GM23338 (cell line): Measurements from ENCODE around the gene CABLES2. TPM values are rescaled to one million over a fixed set of nuclear protein-coding genes. Genes with fewer than 3 reads are reported as not detected.

ENCODE experiments used
- ATAC-seq: fragments of 200-7000 bp; cut with Tn5 transposase; 3 replicates; pipeline ENCODE4 v1.9.1; 2020
- DNase-seq: peaks from one replicate; pipeline ENCODE4 v3.0.0-alpha.2; 2015; ENCODE audit warnings: low spot score
- H2AFZ ChIP-seq: fragments of 200-600 bp; sonication (generic); 2 replicates; pipeline ENCODE4 v1.8.0; 2016; ENCODE audit warnings: antibody characterized with exemption, mild to moderate bottlenecking, moderate library complexity
- H3F3A ChIP-seq: fragments of 200-600 bp; sonication (generic); replicated peaks from 2 replicates; pipeline ENCODE4 v1.8.0; 2017; ENCODE audit warnings: antibody characterized with exemption, mixed run types, low read depth
- H3K27ac ChIP-seq: fragments of 200-600 bp; sonication (generic); 2 replicates; pipeline ENCODE4 v1.6.1; 2016; ENCODE audit warnings: low read depth
- H3K27me3 ChIP-seq: fragments of 200-600 bp; sonication (generic); 2 replicates; pipeline ENCODE4 v1.8.0; 2016; ENCODE audit warnings: mild to moderate bottlenecking, mixed run types, moderate library complexity; ENCODE audit not compliant: insufficient read depth
- H3K36me3 ChIP-seq: fragments of 200-600 bp; sonication (generic); 2 replicates; pipeline ENCODE4 v1.8.0; 2016; ENCODE audit warnings: mild to moderate bottlenecking; ENCODE audit not compliant: insufficient read depth
- H3K4me1 ChIP-seq: fragments of 200-600 bp; sonication (generic); 2 replicates; pipeline ENCODE4 v1.8.0; 2016; ENCODE audit warnings: mild to moderate bottlenecking, moderate library complexity; ENCODE audit not compliant: insufficient read depth
- H3K4me2 ChIP-seq: fragments of 200-600 bp; sonication (generic); 2 replicates; pipeline ENCODE4 v1.7.1; 2017; ENCODE audit warnings: mixed run types
- H3K4me3 ChIP-seq: fragments of 200-600 bp; sonication (generic); 2 replicates; pipeline ENCODE4 v1.6.1; 2016; ENCODE audit warnings: mixed run types
- H3K79me2 ChIP-seq: fragments of 200-600 bp; sonication (generic); replicated peaks from 2 replicates; pipeline ENCODE4 v1.8.0; 2017; ENCODE audit warnings: mild to moderate bottlenecking; ENCODE audit not compliant: insufficient read depth
- H3K9me2 ChIP-seq: fragments of 200-600 bp; sonication (generic); 2 replicates; pipeline ENCODE4 v1.8.0; 2017; ENCODE audit not compliant: insufficient read depth
- H4K20me1 ChIP-seq: fragments of 200-600 bp; sonication (generic); replicated peaks from 2 replicates; pipeline ENCODE4 v1.8.0; 2017; ENCODE audit warnings: mild to moderate bottlenecking; ENCODE audit not compliant: insufficient read depth
- H3K27ac Mint-ChIP-seq: 2 replicates; pipeline ENCODE4 v1.8.0; 2020; ENCODE audit warnings: inconsistent platforms, mild to moderate bottlenecking, moderate library complexity, mixed read lengths
- H3K27me3 Mint-ChIP-seq: 3 replicates; pipeline ENCODE4 v1.8.0; 2022; ENCODE audit warnings: low read depth, mild to moderate bottlenecking, moderate library complexity, mixed read lengths, inconsistent platforms; ENCODE audit not compliant: insufficient read depth, poor library complexity
- H3K36me3 Mint-ChIP-seq: 3 replicates; pipeline ENCODE4 v1.8.0; 2021; ENCODE audit warnings: low read depth, mild to moderate bottlenecking, inconsistent platforms, moderate library complexity, mixed read lengths
- H3K4me1 Mint-ChIP-seq: 3 replicates; pipeline ENCODE4 v1.8.0; 2020; ENCODE audit warnings: mild to moderate bottlenecking, inconsistent platforms, mixed read lengths
- H3K4me3 Mint-ChIP-seq: 3 replicates; pipeline ENCODE4 v1.8.0; 2021; ENCODE audit warnings: moderate library complexity, mild to moderate bottlenecking, inconsistent platforms, mixed read lengths
- H3K9me3 Mint-ChIP-seq: 3 replicates; pipeline ENCODE4 v1.8.0; 2020; ENCODE audit warnings: moderate library complexity, mild to moderate bottlenecking, inconsistent platforms, mixed read lengths
- EZH2 ChIP-seq: fragments of 200-600 bp; sonication (generic); IDR thresholded peaks from one replicate; pipeline ENCODE4 v1.8.0; 2017; ENCODE audit warnings: antibody characterized with exemption, mild to moderate bottlenecking, low read depth; ENCODE audit not compliant: unreplicated experiment
- EZH2phosphoT487 ChIP-seq: fragments of 200-600 bp; sonication (generic); IDR thresholded peaks from one replicate; pipeline ENCODE4 v1.8.1; 2018; ENCODE audit warnings: antibody characterized with exemption; ENCODE audit not compliant: unreplicated experiment
- JUNB ChIP-seq: IDR thresholded peaks from one replicate; pipeline ENCODE4 v1.6.1; 2016; ENCODE audit warnings: antibody characterized with exemption; ENCODE audit not compliant: unreplicated experiment
- ZNF331 ChIP-seq: fragments of 250-450 bp; sonication (Bioruptor Pico); IDR thresholded peaks from 2 replicates; pipeline ENCODE4 v1.5.0; 2020; ENCODE audit warnings: low read depth, mild to moderate bottlenecking, moderate library complexity
- polyA plus RNA-seq: library from polyadenylated mRNA; unstranded; fragments of >200 nt; fragmentation: Nextera tagmentation; extraction: Ambion mirVana; gene quantifications from 2 replicates; pipeline ENCODE4 v1.2.1, GENCODE V29; 2016
- total RNA-seq: library from RNA; depleted of rRNA; stranded (reverse); fragments of >200 nt; shearing (Covaris generic); gene quantifications from 2 replicates; pipeline ENCODE4 v1.2.3, GENCODE V29; 2014
- TF ChIP-seq, protein P1 (sequence below): IDR thresholded peaks from one replicate; pipeline ENCODE4 v1.6.1; 2018; ENCODE audit warnings: antibody characterized with exemption; ENCODE audit not compliant: unreplicated experiment
- TF ChIP-seq, protein P2 (sequence below): fragments of 250-450 bp; sonication (Bioruptor Pico); IDR thresholded peaks from 2 replicates; pipeline ENCODE4 v1.5.0; 2020; ENCODE audit warnings: mild to moderate bottlenecking, moderate library complexity

Gene CABLES2
- total and polyA plus RNA-seq, 2 experiments from 2014 or later, result 4.3 to 12.7 TPM

DNA sequence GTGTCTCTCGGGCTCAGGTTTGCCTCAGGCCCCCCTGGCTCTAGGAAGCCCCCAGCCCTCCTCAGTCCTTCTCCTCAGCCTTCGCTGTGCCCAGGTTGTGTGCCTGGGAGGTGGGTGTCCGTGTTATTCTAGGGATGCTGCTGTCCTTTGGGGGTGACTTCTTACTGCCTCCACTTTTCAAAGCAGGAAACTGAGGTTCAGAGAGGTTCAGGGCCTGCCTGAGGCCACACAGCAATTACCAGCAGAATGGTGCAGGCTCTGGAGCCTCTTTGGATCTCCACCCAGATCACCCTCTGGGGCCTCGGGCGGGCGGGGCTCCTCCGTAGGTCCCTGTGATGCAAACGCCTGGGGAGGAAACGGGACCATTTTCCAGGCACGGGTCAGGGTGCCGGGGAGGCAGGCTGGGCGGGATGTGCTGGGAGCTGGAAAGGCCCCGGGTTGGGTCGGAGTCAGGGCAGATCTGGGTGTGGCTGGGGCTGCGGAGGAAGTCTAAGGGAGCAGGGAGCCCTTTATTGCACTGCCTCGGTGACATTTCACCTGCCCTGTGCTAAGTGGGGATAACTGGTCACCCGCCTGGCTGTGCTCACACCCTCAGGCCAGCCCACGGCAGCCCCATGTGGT, 45.5 kb upstream of the CABLES2 start:
- H3K9me2 ChIP-seq, result no peaks in the 10 kb centered on the region
- DNase-seq, result no peak
- H3K4me2 ChIP-seq, result no peak overlapping the region
- 0 out of 2 replicates have a peak, but pooled peaks cover 2% of the 10 kb centered on the region for H3F3A ChIP-seq
- H4K20me1 ChIP-seq, result no peaks in the 10 kb centered on the region
- H3K27me3 Mint-ChIP-seq, result peaks cover 8% of the 10 kb centered on the region
- H2AFZ ChIP-seq, result no peak overlapping the region
- no peaks in the 10 kb centered on the region for H3K36me3 Mint-ChIP-seq
- no peaks in the 10 kb centered on the region for H3K4me1 ChIP-seq
- no peaks in the 10 kb centered on the region for H3K9me3 Mint-ChIP-seq
- H3K4me3 ChIP-seq, result no peak overlapping the region
- H3K27ac Mint-ChIP-seq, result no peak overlapping the region
- no peak overlapping the region for H3K27ac ChIP-seq
- ATAC-seq, result no peak
- TF ChIP-seq JUNB (no peak), EZH2phosphoT487 (no peak), ZNF331 (CRISPR knock-in tag) (no peak), EZH2 (no peak)
- TF ChIP-seq, protein P1, sequence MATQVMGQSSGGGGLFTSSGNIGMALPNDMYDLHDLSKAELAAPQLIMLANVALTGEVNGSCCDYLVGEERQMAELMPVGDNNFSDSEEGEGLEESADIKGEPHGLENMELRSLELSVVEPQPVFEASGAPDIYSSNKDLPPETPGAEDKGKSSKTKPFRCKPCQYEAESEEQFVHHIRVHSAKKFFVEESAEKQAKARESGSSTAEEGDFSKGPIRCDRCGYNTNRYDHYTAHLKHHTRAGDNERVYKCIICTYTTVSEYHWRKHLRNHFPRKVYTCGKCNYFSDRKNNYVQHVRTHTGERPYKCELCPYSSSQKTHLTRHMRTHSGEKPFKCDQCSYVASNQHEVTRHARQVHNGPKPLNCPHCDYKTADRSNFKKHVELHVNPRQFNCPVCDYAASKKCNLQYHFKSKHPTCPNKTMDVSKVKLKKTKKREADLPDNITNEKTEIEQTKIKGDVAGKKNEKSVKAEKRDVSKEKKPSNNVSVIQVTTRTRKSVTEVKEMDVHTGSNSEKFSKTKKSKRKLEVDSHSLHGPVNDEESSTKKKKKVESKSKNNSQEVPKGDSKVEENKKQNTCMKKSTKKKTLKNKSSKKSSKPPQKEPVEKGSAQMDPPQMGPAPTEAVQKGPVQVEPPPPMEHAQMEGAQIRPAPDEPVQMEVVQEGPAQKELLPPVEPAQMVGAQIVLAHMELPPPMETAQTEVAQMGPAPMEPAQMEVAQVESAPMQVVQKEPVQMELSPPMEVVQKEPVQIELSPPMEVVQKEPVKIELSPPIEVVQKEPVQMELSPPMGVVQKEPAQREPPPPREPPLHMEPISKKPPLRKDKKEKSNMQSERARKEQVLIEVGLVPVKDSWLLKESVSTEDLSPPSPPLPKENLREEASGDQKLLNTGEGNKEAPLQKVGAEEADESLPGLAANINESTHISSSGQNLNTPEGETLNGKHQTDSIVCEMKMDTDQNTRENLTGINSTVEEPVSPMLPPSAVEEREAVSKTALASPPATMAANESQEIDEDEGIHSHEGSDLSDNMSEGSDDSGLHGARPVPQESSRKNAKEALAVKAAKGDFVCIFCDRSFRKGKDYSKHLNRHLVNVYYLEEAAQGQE, result no peak
- no peak overlapping the region for H3K4me3 Mint-ChIP-seq
- no peaks in the 10 kb centered on the region for H3K27me3 ChIP-seq
- no peaks in the 10 kb centered on the region for H3K36me3 ChIP-seq
- no peaks in the 10 kb centered on the region for H3K79me2 ChIP-seq
- H3K4me1 Mint-ChIP-seq, result peaks cover 2% of the 10 kb centered on the region; the same call in 1 of the 3 replicates

DNA sequence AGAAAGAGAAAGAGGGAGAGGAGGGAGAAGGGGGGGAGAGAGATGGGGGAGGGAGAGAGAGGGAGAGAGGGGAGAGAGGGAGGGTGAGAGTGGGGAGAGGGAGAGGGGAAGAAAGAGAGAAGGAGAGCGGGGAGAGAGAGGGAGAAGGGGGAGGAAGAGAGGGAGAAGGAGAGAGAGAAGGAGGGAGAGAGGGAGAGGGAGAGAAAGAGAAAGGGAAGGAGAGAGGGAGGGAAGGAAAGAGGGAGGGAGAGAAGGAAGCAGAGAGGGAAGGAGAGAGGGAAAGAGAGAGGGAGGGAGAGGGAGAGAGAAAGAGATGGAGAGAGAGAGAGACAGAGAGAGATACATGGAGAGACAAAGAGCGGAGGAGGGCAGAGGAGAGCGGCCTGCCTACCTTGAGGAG, 44.9 kb upstream of the CABLES2 start:
- no peaks in the 10 kb centered on the region for H3K9me3 Mint-ChIP-seq
- ATAC-seq (no peak), DNase-seq (no peak)
- no peaks in the 10 kb centered on the region for H3K4me1 ChIP-seq
- no peaks in the 10 kb centered on the region for H3K36me3 Mint-ChIP-seq
- H3K36me3 ChIP-seq, result no peaks in the 10 kb centered on the region
- H4K20me1 ChIP-seq, result no peaks in the 10 kb centered on the region
- H3K27ac ChIP-seq, result no peak overlapping the region
- H3K27me3 Mint-ChIP-seq, result peaks cover 6% of the 10 kb centered on the region
- peaks cover 2% of the 10 kb centered on the region; the same call in 1 of the 3 replicates for H3K4me1 Mint-ChIP-seq
- no peak overlapping the region for H3K4me3 ChIP-seq
- 0 out of 2 replicates have a peak, but pooled peaks cover 2% of the 10 kb centered on the region for H3F3A ChIP-seq
- no peaks in the 10 kb centered on the region for H3K9me2 ChIP-seq
- H3K27me3 ChIP-seq, result no peaks in the 10 kb centered on the region
- no peaks in the 10 kb centered on the region for H3K79me2 ChIP-seq
- TF ChIP-seq, protein P2, sequence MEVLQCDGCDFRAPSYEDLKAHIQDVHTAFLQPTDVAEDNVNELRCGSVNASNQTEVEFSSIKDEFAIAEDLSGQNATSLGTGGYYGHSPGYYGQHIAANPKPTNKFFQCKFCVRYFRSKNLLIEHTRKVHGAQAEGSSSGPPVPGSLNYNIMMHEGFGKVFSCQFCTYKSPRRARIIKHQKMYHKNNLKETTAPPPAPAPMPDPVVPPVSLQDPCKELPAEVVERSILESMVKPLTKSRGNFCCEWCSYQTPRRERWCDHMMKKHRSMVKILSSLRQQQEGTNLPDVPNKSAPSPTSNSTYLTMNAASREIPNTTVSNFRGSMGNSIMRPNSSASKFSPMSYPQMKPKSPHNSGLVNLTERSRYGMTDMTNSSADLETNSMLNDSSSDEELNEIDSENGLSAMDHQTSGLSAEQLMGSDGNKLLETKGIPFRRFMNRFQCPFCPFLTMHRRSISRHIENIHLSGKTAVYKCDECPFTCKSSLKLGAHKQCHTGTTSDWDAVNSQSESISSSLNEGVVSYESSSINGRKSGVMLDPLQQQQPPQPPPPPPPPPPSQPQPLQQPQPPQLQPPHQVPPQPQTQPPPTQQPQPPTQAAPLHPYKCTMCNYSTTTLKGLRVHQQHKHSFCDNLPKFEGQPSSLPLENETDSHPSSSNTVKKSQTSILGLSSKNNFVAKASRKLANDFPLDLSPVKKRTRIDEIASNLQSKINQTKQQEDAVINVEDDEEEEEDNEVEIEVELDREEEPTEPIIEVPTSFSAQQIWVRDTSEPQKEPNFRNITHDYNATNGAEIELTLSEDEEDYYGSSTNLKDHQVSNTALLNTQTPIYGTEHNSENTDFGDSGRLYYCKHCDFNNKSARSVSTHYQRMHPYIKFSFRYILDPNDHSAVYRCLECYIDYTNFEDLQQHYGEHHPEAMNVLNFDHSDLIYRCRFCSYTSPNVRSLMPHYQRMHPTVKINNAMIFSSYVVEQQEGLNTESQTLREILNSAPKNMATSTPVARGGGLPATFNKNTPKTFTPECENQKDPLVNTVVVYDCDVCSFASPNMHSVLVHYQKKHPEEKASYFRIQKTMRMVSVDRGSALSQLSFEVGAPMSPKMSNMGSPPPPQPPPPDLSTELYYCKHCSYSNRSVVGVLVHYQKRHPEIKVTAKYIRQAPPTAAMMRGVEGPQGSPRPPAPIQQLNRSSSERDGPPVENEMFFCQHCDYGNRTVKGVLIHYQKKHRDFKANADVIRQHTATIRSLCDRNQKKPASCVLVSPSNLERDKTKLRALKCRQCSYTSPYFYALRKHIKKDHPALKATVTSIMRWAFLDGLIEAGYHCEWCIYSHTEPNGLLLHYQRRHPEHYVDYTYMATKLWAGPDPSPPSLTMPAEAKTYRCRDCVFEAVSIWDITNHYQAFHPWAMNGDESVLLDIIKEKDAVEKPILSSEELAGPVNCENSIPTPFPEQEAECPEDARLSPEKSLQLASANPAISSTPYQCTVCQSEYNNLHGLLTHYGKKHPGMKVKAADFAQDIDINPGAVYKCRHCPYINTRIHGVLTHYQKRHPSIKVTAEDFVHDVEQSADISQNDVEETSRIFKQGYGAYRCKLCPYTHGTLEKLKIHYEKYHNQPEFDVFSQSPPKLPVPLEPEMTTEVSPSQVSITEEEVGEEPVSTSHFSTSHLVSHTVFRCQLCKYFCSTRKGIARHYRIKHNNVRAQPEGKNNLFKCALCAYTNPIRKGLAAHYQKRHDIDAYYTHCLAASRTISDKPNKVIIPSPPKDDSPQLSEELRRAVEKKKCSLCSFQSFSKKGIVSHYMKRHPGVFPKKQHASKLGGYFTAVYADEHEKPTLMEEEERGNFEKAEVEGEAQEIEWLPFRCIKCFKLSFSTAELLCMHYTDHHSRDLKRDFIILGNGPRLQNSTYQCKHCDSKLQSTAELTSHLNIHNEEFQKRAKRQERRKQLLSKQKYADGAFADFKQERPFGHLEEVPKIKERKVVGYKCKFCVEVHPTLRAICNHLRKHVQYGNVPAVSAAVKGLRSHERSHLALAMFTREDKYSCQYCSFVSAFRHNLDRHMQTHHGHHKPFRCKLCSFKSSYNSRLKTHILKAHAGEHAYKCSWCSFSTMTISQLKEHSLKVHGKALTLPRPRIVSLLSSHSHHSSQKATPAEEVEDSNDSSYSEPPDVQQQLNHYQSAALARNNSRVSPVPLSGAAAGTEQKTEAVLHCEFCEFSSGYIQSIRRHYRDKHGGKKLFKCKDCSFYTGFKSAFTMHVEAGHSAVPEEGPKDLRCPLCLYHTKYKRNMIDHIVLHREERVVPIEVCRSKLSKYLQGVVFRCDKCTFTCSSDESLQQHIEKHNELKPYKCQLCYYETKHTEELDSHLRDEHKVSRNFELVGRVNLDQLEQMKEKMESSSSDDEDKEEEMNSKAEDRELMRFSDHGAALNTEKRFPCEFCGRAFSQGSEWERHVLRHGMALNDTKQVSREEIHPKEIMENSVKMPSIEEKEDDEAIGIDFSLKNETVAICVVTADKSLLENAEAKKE (CRISPR knock-in tag), result no peak
- no peak overlapping the region for H3K4me3 Mint-ChIP-seq
- no peak overlapping the region for H3K27ac Mint-ChIP-seq
- no peak overlapping the region for H2AFZ ChIP-seq
- H3K4me2 ChIP-seq, result no peak overlapping the region
